ENCODE measurements around the gene PLXNA2.

PLXNA2 gene

GRCh38 chr1:208167261-208167869, 76.8 kb downstream of the PLXNA2 start:
- Histone ChIP-seq H3K27ac (no peak overlapping the region), H3K36me3 (no peaks in the 10 kb centered on the region), H4K20me1 (no peaks in the 10 kb centered on the region), H3K9me3 (no peaks in the 10 kb centered on the region), H3K4me2 (no peak overlapping the region), H3K4me3 (no peak overlapping the region), H3K9ac (no peak overlapping the region), H3K27me3 (no peaks in the 10 kb centered on the region; the same call in 1 of the 2 replicates), H3K4me1 (peaks cover 47% of the 10 kb centered on the region)
- TF ChIP-seq Cebpa-rat (IDR thresholded peaks at IDR 0.05): no peak

GRCh38 chr1:208166340-208167138, 77.6 kb downstream of the PLXNA2 start:
- Histone ChIP-seq H3K36me3 (no peaks in the 10 kb centered on the region), H3K27me3 (no peaks in the 10 kb centered on the region; the same call in 1 of the 2 replicates), H3K4me1 (peaks cover 39% of the 10 kb centered on the region), H3K4me3 (no peak overlapping the region), H4K20me1 (no peaks in the 10 kb centered on the region), H3K4me2 (no peak overlapping the region), H3K27ac (no peak overlapping the region), H3K9me3 (no peaks in the 10 kb centered on the region), H3K9ac (no peak overlapping the region)
- no peak for TF ChIP-seq Cebpa-rat (IDR thresholded peaks at IDR 0.05)

GRCh38 chr1:208165659-208166058, 78.5 kb downstream of the PLXNA2 start:
- TF ChIP-seq Cebpa-rat (IDR thresholded peaks at IDR 0.05): no peak
- Histone ChIP-seq H3K9me3 (no peaks in the 10 kb centered on the region), H4K20me1 (no peaks in the 10 kb centered on the region), H3K27ac (no peak overlapping the region), H3K4me1 (peaks cover 30% of the 10 kb centered on the region), H3K9ac (no peak overlapping the region), H3K4me3 (no peak overlapping the region), H3K36me3 (no peaks in the 10 kb centered on the region), H3K27me3 (no peaks in the 10 kb centered on the region; the same call in 1 of the 2 replicates), H3K4me2 (no peak overlapping the region)

GRCh38 chr1:208164609-208165008, 79.6 kb downstream of the PLXNA2 start:
- H3K36me3 ChIP-seq: no peaks in the 10 kb centered on the region
- no peak overlapping the region for H3K27ac ChIP-seq
- H4K20me1 ChIP-seq: no peaks in the 10 kb centered on the region
- no peaks in the 10 kb centered on the region for H3K9me3 ChIP-seq
- peaks cover 20% of the 10 kb centered on the region for H3K4me1 ChIP-seq
- H3K27me3 ChIP-seq: no peaks in the 10 kb centered on the region; the same call in 1 of the 2 replicates
- no peak overlapping the region for H3K9ac ChIP-seq
- TF ChIP-seq Cebpa-rat (IDR thresholded peaks at IDR 0.05): no peak
- no peak overlapping the region for H3K4me2 ChIP-seq
- no peak overlapping the region for H3K4me3 ChIP-seq

GRCh38 chr1:208163539-208163938, 80.6 kb downstream of the PLXNA2 start:
- no peak overlapping the region for H3K27ac ChIP-seq
- H3K4me3 ChIP-seq: no peak overlapping the region
- no peaks in the 10 kb centered on the region for H3K27me3 ChIP-seq
- no peak overlapping the region for H3K9ac ChIP-seq
- H3K4me1 ChIP-seq: 0 out of 2 replicates have a peak, but pooled peaks cover 11% of the 10 kb centered on the region
- no peak overlapping the region for H3K4me2 ChIP-seq
- no peaks in the 10 kb centered on the region for H4K20me1 ChIP-seq
- H3K36me3 ChIP-seq: no peaks in the 10 kb centered on the region
- TF ChIP-seq Cebpa-rat (IDR thresholded peaks at IDR 0.05): no peak
- no peaks in the 10 kb centered on the region for H3K9me3 ChIP-seq

- Histone ChIP-seq H3K4me3 (no peak overlapping the region), H3K4me2 (no peak overlapping the region), H3K36me3 (no peaks in the 10 kb centered on the region), H4K20me1 (no peaks in the 10 kb centered on the region), H3K9ac (no peak overlapping the region), H3K27me3 (no peaks in the 10 kb centered on the region), H3K27ac (no peak overlapping the region), H3K9me3 (no peaks in the 10 kb centered on the region), H3K4me1 (0 out of 2 replicates have a peak, but pooled peaks cover 11% of the 10 kb centered on the region)
- TF ChIP-seq Cebpa-rat (IDR thresholded peaks at IDR 0.05): no peak
Observed at GRCh38 chr1:208162903-208163302, 81.3 kb downstream of the PLXNA2 start.

GRCh38 chr1:208161656-208162375, 82.4 kb downstream of the PLXNA2 start:
- 0 out of 2 replicates have a peak, but pooled peaks cover 11% of the 10 kb centered on the region for H3K4me1 ChIP-seq
- no peak overlapping the region for H3K4me2 ChIP-seq
- TF ChIP-seq Cebpa-rat (IDR thresholded peaks at IDR 0.05): no peak
- H3K9ac ChIP-seq: no peak overlapping the region
- H3K27ac ChIP-seq: no peak overlapping the region
- no peaks in the 10 kb centered on the region for H4K20me1 ChIP-seq
- H3K27me3 ChIP-seq: no peaks in the 10 kb centered on the region
- no peak overlapping the region for H3K4me3 ChIP-seq
- H3K9me3 ChIP-seq: no peaks in the 10 kb centered on the region
- no peaks in the 10 kb centered on the region for H3K36me3 ChIP-seq

GRCh38 chr1:208161005-208161404, 83.2 kb downstream of the PLXNA2 start:
- Histone ChIP-seq H3K9ac (no peak overlapping the region), H3K4me3 (no peak overlapping the region), H4K20me1 (no peaks in the 10 kb centered on the region), H3K4me2 (no peak overlapping the region), H3K4me1 (0 out of 2 replicates have a peak, but pooled peaks cover 8% of the 10 kb centered on the region), H3K27ac (no peak overlapping the region), H3K36me3 (no peaks in the 10 kb centered on the region), H3K9me3 (no peaks in the 10 kb centered on the region), H3K27me3 (no peaks in the 10 kb centered on the region)
- no peak for TF ChIP-seq Cebpa-rat (IDR thresholded peaks at IDR 0.05)

GRCh38 chr1:208160259-208160819, 83.8 kb downstream of the PLXNA2 start:
- Histone ChIP-seq H3K4me1 (0 out of 2 replicates have a peak, but pooled peaks cover 7% of the 10 kb centered on the region), H3K4me2 (no peak overlapping the region), H3K27ac (no peak overlapping the region), H3K4me3 (no peak overlapping the region), H3K9me3 (no peaks in the 10 kb centered on the region), H3K36me3 (no peaks in the 10 kb centered on the region), H4K20me1 (no peaks in the 10 kb centered on the region), H3K27me3 (no peaks in the 10 kb centered on the region), H3K9ac (no peak overlapping the region)
- TF ChIP-seq Cebpa-rat (IDR thresholded peaks at IDR 0.05): no peak
